ENCODE measurements around the gene TNFAIP8L3.
A peak's percentile ranks its signal among the peaks of the same experiment; 100 is the strongest.
"Not testable (repeated sequence)": the region's sequence is repeated elsewhere in the genome, so short reads cannot be mapped to it uniquely, and the experiment has no call there.

TNFAIP8L3 gene

DNA sequence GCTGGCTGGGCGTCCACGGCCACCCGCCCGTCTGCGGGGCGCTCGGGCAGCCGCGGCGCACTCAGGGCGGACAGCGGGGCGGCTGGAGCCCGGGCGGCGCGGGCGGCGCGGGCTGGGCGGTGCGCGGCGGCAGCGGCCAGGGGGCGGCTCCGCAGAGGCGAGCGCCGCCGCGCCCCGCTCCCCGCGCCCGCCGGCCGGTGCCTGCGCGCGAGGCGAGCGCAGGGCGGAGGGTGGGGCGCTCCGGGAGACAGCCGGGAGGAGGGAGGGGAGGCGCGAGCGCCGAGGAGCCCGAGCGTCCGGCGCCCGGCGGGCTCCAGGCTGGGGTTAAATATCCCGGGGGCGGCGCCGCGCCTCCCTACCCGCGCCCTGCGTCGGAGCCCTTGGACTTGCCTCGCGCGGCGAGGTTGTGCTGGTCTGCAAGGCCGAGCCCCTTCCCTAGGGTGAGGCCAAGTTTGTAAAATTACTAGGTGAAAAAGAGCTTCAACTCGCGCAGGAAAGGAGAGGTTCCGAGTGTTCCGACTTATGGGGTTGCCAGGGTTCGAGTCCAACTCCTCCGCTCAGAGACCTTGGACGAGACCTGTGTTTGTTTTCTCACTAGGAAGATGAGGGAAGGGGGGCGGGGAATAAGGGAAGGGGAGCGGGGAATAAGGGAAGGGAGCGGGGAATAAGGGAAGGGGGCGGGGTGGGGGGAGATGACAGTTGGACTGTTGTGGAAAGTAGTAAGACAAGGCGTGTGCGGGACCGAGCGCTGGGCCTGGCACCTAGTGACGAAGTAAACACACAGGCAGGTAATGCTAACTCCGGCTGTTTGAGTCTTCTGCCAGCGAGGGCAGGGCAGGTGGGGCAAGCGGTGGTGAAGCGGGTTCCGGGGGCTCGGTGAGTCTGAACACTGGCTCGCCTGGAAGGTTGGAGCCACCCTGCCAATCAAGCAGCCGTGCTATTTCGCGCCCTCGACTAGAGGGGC lies at the start of gene TNFAIP8L3:
Gene TNFAIP8L3, minus strand, starts transcription at position 301 of the 964 bp plus-strand sequence. CDS start 311 bp downstream, outside the sequence.
- DNase-seq = no peak

DNA sequence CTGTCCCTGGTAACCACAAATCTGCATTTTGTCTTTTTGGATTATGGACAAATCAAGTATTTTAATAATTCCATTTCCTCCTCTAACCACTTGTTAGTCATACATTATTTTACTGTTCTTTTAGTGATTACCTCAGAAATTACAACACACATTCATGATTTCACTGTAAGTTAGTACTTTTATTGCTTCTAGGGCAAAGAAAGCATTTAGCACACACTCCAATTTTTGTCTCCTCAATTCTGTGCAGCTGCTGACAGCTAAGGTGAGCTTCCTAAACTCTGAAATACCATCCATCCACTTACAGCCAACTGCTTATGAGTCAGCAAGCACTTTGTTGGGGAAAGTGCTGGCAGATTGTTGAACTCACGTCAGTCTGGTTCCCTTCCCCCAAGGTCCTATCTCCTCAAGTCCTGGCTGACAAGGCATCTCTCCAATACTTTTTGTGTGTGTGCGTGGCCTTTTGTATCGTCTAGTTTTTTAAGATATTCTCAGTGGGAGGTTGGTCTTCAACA lies 49.4 kb upstream of the TNFAIP8L3 start:
- no peak for DNase-seq

DNA sequence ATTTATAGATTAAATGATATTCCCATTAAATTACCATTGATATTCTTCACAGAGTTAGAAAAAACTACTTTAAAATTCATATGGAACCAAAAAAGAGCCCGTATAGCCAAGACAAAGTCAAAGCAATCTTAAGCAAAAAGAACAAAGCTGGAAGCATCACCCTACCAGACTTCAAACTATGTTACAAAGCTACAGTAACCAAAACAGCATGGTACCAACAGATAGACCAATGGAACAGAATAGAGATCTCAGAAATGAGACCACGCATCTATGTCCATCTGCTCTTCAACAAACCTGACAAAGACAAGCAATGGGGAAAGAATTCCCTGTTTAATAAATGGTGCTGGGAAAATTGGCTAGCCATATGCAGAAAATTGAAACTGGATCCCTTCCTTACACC lies 45.6 kb upstream of the TNFAIP8L3 start:
- DNase-seq = not testable (repeated sequence)

DNA sequence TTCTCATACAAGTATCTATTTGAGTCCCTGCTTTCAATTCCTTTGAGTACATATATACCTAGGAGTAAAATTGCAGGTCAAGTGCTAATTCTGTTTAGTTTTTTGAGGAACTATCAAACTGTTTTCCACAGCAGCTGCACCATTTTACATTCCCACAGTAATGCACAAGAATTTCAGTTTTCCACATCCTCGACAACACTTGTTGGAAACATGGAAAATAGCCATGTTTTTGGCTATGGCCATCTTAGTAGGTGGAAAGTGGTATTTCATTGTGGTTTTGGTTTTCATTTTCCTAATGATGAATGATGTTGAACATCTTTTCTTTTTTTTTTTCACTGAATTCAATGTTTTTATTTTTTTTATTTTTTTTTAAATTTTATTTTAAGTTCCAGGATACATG lies 44.4 kb upstream of the TNFAIP8L3 start:
- no peak for DNase-seq

- DNase-seq = no peak
Measured at GRCh38 chr15:51137880-51138430, 43.2 kb upstream of the TNFAIP8L3 start.

DNA sequence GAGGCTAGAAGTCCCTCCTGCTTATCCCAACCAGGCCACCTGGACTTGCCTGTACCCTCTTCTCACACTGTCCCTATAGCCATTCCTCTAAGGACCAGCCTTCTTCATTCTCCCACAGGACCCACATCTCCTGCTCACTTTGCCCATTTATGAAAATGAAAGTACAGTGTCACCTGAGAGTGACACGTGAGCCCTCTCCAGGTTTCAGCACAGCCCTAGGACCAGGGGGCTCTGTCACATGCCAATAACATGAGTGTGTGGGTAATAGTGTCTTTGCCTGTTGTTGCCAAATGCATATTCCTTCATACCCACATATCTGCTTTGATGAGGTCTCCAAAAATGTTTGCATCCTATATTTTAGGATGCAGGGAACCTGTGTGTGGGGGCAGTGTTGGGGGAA lies 42.3 kb upstream of the TNFAIP8L3 start:
- no peak for DNase-seq

GRCh38 chr15:51135276-51135675 lies 40.6 kb upstream of the TNFAIP8L3 start:
- no peak for DNase-seq

GRCh38 chr15:51134416-51135199 lies 39.9 kb upstream of the TNFAIP8L3 start:
- DNase-seq = no peak

DNA sequence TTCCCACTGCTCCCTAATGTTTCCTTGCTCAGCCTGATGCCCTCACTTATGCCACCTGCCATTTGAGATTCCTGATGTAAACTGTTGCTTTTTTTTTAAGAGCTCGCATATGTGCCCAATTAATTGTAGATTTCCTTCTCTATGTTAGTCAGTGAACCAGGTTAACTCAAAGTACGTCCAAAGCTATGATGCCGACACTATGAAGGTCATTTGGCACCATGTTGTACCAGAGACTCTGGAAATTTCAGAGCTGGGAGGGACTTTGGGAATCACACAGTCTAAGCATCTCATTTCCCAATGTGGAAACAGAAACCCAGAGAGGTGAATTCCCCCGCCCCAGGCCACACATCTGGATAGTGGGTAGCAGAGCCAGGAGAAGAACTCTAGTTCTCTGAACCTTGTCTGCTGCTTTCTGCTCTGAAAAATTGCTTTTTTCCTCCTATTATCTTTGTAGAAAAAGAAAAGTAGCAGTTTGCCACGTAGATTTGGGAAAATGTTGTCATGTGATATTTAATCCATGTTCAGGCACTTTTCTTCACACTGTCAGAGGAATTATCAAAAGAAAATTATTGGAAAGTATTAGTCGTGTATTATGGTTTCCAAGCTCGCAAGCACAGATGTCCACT lies 38.5 kb upstream of the TNFAIP8L3 start:
- DNase-seq = no peak

- no peak for DNase-seq
Measured at GRCh38 chr15:51132384-51133139, 37.9 kb upstream of the TNFAIP8L3 start.

- DNase-seq = no peak
Measured at GRCh38 chr15:51131596-51132290, 37.0 kb upstream of the TNFAIP8L3 start.

GRCh38 chr15:51130344-51130743 lies 35.6 kb upstream of the TNFAIP8L3 start:
- no peak for DNase-seq

DNA sequence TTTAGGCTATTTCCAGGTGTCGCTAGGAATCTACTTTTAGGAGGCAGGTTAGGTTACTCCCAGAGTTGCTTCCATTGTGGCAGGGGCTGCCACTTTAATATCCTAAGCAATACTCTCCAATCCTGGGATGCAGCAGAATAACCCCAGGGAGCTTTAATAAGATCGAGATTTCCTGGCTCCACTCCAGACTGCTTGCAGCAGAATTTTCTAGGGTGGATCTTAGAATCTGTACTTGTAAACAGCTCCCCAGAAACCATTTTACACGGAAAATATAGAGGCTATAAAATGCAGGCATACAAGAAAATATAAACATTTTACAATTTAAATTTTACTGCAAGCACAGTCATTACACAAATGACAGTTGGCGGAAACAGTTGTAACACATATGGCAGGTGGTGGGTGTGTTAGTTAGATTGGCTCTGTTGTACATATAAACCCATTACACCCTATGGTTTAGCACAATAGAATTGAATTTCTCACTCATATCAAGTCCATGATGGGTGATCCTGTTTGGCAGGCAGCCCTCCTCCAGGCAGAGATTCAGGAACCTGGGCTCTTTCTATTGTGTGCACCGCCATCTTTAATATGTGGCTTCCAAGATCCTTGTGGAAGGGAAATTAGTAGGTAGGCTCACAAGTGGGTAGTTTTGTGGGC lies 35.0 kb upstream of the TNFAIP8L3 start:
- no peak for DNase-seq

- DNase-seq = no peak
Measured at GRCh38 chr15:51128701-51129100, 34.0 kb upstream of the TNFAIP8L3 start.

GRCh38 chr15:51126842-51127241 lies 32.1 kb upstream of the TNFAIP8L3 start:
- DNase-seq = no peak

DNA sequence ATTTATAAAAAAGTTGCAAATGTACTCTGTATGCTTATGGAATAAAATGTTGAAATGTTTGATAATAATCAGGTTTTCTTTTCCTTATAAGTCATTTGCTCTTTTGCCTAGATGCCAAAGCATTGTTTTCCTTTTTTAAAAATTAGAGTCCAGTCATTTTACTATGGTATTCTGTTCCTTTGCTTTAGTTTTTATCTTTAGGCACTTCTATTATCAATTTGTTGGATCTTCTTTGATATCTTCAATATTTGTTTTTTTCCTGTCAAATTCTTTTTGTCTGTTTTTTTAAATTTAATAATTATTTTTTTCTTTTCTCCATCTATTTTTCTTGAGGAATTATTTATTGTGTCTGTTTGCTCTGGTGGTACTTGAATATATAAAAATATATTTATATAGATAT lies 28.3 kb upstream of the TNFAIP8L3 start:
- not testable (repeated sequence) for DNase-seq

GRCh38 chr15:51121631-51122225 lies 27.0 kb upstream of the TNFAIP8L3 start:
- no peak for DNase-seq

DNA sequence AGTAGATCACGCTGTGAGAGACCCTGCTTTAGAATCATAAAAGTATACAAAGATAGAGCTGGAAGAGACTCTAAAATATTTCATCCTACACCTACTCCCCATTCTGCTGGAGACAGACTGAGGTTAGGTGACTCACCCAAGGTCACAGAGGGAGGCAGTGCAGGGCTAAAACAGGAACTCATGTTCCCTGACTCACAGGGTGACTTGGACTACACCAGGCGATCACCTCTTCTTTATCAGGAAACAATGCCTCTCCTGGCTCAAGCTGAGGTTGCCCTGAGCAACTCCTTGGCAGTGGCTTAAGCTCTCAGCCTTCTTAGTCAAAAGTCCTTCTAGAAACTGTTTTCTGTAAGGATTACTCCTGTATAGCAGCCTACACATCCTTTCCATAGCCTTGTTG lies 26.4 kb upstream of the TNFAIP8L3 start:
- DNase-seq = peak; percentile 24

DNA sequence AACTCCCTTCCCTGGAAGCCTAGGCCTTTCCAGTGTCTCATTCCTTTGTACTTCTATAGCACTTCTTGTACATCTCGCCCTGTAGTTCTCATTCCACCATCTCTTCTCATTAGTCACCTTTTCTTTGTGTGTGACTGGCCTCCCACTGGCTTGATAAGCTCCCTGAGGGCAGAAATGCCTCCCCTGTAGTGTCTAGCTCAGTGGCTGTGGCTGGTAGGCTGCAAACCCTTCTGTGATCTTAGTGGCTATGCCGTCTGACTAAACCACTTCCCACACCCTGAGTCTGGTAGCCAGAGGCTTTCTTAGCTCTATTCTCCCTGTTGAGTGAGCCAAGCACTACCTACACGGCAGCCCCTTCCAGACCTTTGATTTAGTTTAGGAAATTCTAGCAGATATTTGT lies 24.4 kb upstream of the TNFAIP8L3 start:
- DNase-seq = no peak

GRCh38 chr15:51117270-51117669 lies 22.6 kb upstream of the TNFAIP8L3 start:
- DNase-seq = no peak
